HCT116 (cell line): ENCODE data around the gene TAF1D. TPM values are rescaled to one million over a fixed set of nuclear protein-coding genes. Genes with fewer than 3 reads are reported as not detected.

Source experiments
- ATAC-seq: fragments of 200-7000 bp; cut with Tn5 transposase; 2 replicates; pipeline ENCODE4 v1.9.1; 2020; ENCODE audit warnings: mild to moderate bottlenecking, moderate library complexity
- BruUV-seq: library from RNA; stranded (reverse); fragments of 400-500 nt; replicated peaks from 2 replicates; lab custom pipeline; 2021; lab: Mats Ljungman, UMichigan
- CTCF ChIA-PET: fragments of 300-600 bp; sonication (Branson Sonifier 250); formaldehyde crosslinking; loops from one replicate; lab custom pipeline; 2021; ENCODE audit warnings: antibody characterized with exemption; lab: Charles Lee
- POLR2A ChIA-PET: fragments of 300-600, 350-600 bp; sonication (Branson Sonifier 250); formaldehyde crosslinking; loops from one replicate; lab custom pipeline; 2021; ENCODE audit warnings: antibody characterized with exemption; lab: Charles Lee
- RAD21 ChIA-PET, 2 experiments: fragments of 300-600 bp; sonication (Branson Sonifier 250); formaldehyde crosslinking; loops; one replicate each; lab custom pipeline; 2023; ENCODE audit warnings: low total read pairs in 2 of 2; ENCODE audit not compliant: uncharacterized antibody in 2 of 2, unreplicated experiment in 2 of 2, low non-redundant PET in 1 of 2; lab: Charles Lee
- DNase-seq: peaks from one replicate; pipeline ENCODE4 v3.0.0-alpha.2; 2010; ENCODE audit warnings: low read depth, low spot score
- H2AFZ ChIP-seq: fragments of 200-600 bp; shearing (Covaris generic), sonication (generic); 2 replicates; pipeline ENCODE4 v1.6.1; 2017; ENCODE audit warnings: low read depth, mixed run types, mixed read lengths, antibody characterized with exemption, low read length; ENCODE audit not compliant: poor library complexity, severe bottlenecking
- H3K27ac ChIP-seq: 2 replicates; pipeline ENCODE4 v1.5.1; 2012; ENCODE audit warnings: low read depth, low read length
- H3K27me3 ChIP-seq: fragments of 200-600 bp; sonication (generic); 2 replicates; pipeline ENCODE4 v1.6.1; 2016; ENCODE audit warnings: mixed run types, low read length, mixed read lengths; ENCODE audit not compliant: insufficient read depth
- H3K36me3 ChIP-seq, 2 experiments: fragments of 200-500 bp in 1 of 2; fragments of 200-600 bp in 1 of 2; sonication (Bioruptor generic) in 1 of 2; sonication (generic) in 1 of 2; 2 replicates each; pipeline versions ENCODE4 v1.5.1 to v1.6.1; 2014 to 2016; ENCODE audit warnings: low read length in 2 of 2, inconsistent platforms in 1 of 2, mixed read lengths in 1 of 2, mixed run types in 1 of 2; ENCODE audit not compliant: insufficient read depth in 2 of 2, control insufficient read depth in 1 of 2
- H3K4me1 ChIP-seq, 2 experiments: fragments of 200-600 bp in 1 of 2; sonication (generic) in 1 of 2; 2 replicates each; pipeline versions ENCODE4 v1.5.1 to v1.6.1; 2012 to 2017; ENCODE audit warnings: low read length in 2 of 2, inconsistent platforms in 1 of 2, mild to moderate bottlenecking in 1 of 2, mixed read lengths in 1 of 2, mixed run types in 1 of 2, moderate library complexity in 1 of 2; ENCODE audit not compliant: insufficient read depth in 2 of 2, control insufficient read depth in 1 of 2
- H3K4me2 ChIP-seq: fragments of 200-600 bp; sonication (generic); 2 replicates; pipeline ENCODE4 v1.6.1; 2017; ENCODE audit warnings: mixed run types, low read length, mixed read lengths
- H3K4me3 ChIP-seq, 2 experiments: fragments of 200-600 bp in 1 of 2; sonication (generic) in 1 of 2; replicated peaks in 1 of 2; 2 replicates each; pipeline ENCODE4 v1.5.1; 2011 to 2016; ENCODE audit warnings: low read length in 2 of 2, control low read depth in 1 of 2, low read depth in 1 of 2, mild to moderate bottlenecking in 1 of 2, mixed read lengths in 1 of 2, mixed run types in 1 of 2
- H3K79me2 ChIP-seq: fragments of 200-600 bp; sonication (generic); 2 replicates; pipeline ENCODE4 v1.6.1; 2017; ENCODE audit warnings: mild to moderate bottlenecking, mixed run types, low read length, moderate library complexity, mixed read lengths; ENCODE audit not compliant: insufficient read depth
- H3K9ac ChIP-seq: fragments of 200-600 bp; sonication (generic); 2 replicates; pipeline ENCODE4 v1.6.1; 2016; ENCODE audit warnings: low read length, mixed read lengths
- H3K9me2 ChIP-seq: fragments of 200-600 bp; sonication (generic), shearing (Covaris generic); 2 replicates; pipeline ENCODE4 v1.6.1; 2017; ENCODE audit warnings: mixed run types, mild to moderate bottlenecking, moderate library complexity; ENCODE audit not compliant: insufficient read depth
- H3K9me3 ChIP-seq, 2 experiments: fragments of 200-500 bp in 1 of 2; fragments of 200-600 bp in 1 of 2; sonication (Bioruptor generic) in 1 of 2; sonication (generic) in 1 of 2; 2 replicates each; pipeline ENCODE4 v1.6.1; 2014 to 2017; ENCODE audit warnings: low read length in 2 of 2, mixed read lengths in 2 of 2, inconsistent platforms in 1 of 2, low read depth in 1 of 2, mild to moderate bottlenecking in 1 of 2, mixed run types in 1 of 2, moderate library complexity in 1 of 2; ENCODE audit not compliant: control insufficient read depth in 1 of 2, insufficient read depth in 1 of 2
- H4K20me1 ChIP-seq: fragments of 200-600 bp; sonication (generic), shearing (Covaris generic); 2 replicates; pipeline ENCODE4 v1.6.1; 2017; ENCODE audit warnings: mixed run types, mild to moderate bottlenecking, moderate library complexity; ENCODE audit not compliant: insufficient read depth
- CBX3 ChIP-seq: IDR thresholded peaks from 2 replicates; pipeline ENCODE4 v1.6.1; 2012; ENCODE audit warnings: low read depth
- CEBPB ChIP-seq: IDR thresholded peaks from 2 replicates; pipeline ENCODE4 v1.6.1; 2012; ENCODE audit warnings: low read depth
- EGR1 ChIP-seq: IDR thresholded peaks from 2 replicates; pipeline ENCODE4 v1.6.1; 2012; ENCODE audit warnings: low read depth
- EZH2phosphoT487 ChIP-seq: fragments of 200-600 bp; IDR thresholded peaks from 2 replicates; pipeline ENCODE4 v1.6.1; 2018; ENCODE audit warnings: antibody characterized with exemption, borderline replicate concordance
- FOSL1 ChIP-seq: IDR thresholded peaks from 2 replicates; pipeline ENCODE4 v1.6.1; 2012; ENCODE audit warnings: low read depth
- POLR2A ChIP-seq: IDR thresholded peaks from 2 replicates; pipeline ENCODE4 v1.7.0; 2011; ENCODE audit warnings: borderline replicate concordance; ENCODE audit not compliant: insufficient read depth, insufficient read length; ENCODE audit errors: extremely low read depth
- POLR2AphosphoS5 ChIP-seq: IDR thresholded peaks from 2 replicates; pipeline ENCODE4 v1.6.1; 2011; ENCODE audit warnings: mild to moderate bottlenecking, low read depth, low read length, moderate library complexity
- RAD21 ChIP-seq: IDR thresholded peaks from 2 replicates; pipeline ENCODE4 v1.6.1; 2012; ENCODE audit warnings: low read depth, mild to moderate bottlenecking
- SIN3A ChIP-seq: IDR thresholded peaks from 2 replicates; pipeline ENCODE4 v1.6.1; 2012; ENCODE audit warnings: low read depth
- SP1 ChIP-seq: IDR thresholded peaks from 2 replicates; pipeline ENCODE4 v1.6.1; 2012; ENCODE audit warnings: low read depth
- TCF7L2 ChIP-seq: IDR thresholded peaks from 2 replicates; pipeline ENCODE4 v1.7.0; 2011; ENCODE audit warnings: borderline replicate concordance, inconsistent platforms; ENCODE audit not compliant: insufficient read depth, insufficient read length; ENCODE audit errors: extremely low read depth
- ZNF274 ChIP-seq: fragments of 200-500 bp; sonication (Bioruptor generic); IDR thresholded peaks from 2 replicates; pipeline ENCODE4 v1.6.1; 2014; ENCODE audit warnings: mild to moderate bottlenecking, low read depth, low read length, inconsistent platforms
- intact Hi-C: fragments of 100-400 bp; cut with micrococcal nuclease; formaldehyde crosslinking; loops from 2 replicates; pipeline ENCODE4 v1.10.0; 2022
- total RNA-seq: library from RNA; stranded (reverse); gene quantifications from one replicate; pipeline ENCODE4 v1.2.1, GENCODE V29; 2021; ENCODE audit not compliant: unreplicated experiment
- TF ChIP-seq, protein P1 (sequence below), 3 experiments: fragments of 200-600 bp in 1 of 3; sonication (generic) in 1 of 3; IDR thresholded peaks in 2 of 3; conservative IDR thresholded peaks in 1 of 3; 2 replicates each; pipeline ENCODE4 v1.5.1; 2012 to 2017; ENCODE audit warnings: low read depth in 2 of 3, low read length in 2 of 3, antibody characterized with exemption in 1 of 3, borderline replicate concordance in 1 of 3, control low read depth in 1 of 3, mild to moderate bottlenecking in 1 of 3, mixed read lengths in 1 of 3, mixed run types in 1 of 3, moderate library complexity in 1 of 3; ENCODE audit not compliant: insufficient read depth in 1 of 3
- TF ChIP-seq, protein P2 (sequence below): IDR thresholded peaks from 2 replicates; pipeline ENCODE4 v1.6.1; 2012
- TF ChIP-seq, protein P3 (sequence below): IDR thresholded peaks from 2 replicates; pipeline ENCODE4 v1.6.1; 2011; ENCODE audit warnings: mild to moderate bottlenecking, low read length, moderate library complexity; ENCODE audit not compliant: insufficient replicate concordance; ENCODE audit errors: extremely low read depth

Gene TAF1D
- total RNA-seq, 1 experiment from 2014 or later = 267 TPM

DNA sequence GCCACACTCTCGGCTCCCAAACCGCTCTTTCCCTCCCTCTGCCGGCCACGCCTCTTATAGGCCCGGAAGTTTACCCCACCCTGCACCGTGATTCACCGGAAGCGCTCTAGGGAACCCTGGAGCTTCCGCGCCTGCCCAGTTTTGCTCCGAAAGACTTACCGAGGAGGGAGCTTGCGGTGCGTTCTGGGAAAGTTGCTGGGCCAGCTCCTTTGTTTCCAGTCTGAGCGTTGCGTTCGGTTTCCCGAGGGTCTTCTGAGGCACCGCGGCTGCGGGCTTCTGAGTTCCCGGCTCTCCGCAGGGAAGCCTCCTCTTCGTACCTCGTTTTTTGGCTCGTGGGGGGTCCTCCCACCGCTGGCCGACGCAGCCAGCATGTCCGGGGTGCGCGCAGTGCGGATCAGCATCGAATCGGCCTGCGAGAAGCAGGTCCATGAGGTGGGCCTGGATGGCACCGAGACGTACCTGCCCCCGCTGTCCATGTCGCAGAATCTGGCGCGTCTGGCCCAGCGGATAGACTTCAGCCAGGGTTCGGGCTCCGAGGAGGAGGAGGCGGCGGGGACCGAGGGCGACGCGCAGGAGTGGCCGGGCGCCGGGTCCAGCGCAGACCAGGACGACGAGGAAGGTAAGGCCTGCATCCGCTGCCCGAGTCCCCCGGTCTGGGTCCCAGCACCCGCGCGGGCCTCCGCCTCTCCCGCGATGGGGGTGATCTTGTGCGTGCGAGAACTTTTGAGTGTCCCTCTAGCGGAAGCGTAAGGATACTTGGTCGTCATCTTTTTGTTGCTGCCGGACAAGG lies 43.0 kb upstream of the TAF1D start, which contains the start of gene MED17 (continued):
- TF ChIP-seq, protein P1, sequence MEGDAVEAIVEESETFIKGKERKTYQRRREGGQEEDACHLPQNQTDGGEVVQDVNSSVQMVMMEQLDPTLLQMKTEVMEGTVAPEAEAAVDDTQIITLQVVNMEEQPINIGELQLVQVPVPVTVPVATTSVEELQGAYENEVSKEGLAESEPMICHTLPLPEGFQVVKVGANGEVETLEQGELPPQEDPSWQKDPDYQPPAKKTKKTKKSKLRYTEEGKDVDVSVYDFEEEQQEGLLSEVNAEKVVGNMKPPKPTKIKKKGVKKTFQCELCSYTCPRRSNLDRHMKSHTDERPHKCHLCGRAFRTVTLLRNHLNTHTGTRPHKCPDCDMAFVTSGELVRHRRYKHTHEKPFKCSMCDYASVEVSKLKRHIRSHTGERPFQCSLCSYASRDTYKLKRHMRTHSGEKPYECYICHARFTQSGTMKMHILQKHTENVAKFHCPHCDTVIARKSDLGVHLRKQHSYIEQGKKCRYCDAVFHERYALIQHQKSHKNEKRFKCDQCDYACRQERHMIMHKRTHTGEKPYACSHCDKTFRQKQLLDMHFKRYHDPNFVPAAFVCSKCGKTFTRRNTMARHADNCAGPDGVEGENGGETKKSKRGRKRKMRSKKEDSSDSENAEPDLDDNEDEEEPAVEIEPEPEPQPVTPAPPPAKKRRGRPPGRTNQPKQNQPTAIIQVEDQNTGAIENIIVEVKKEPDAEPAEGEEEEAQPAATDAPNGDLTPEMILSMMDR (IDR thresholded peaks at IDR 0.05 in 2 of 3, conservative IDR thresholded peaks at IDR 0.05 in 1 of 3; ENCODE audit: borderline replicate concordance in 1 of 3, insufficient read depth in 1 of 3, low read depth in 2 of 3, low read length in 2 of 3) = peak in 2 of 3 experiments; percentile 46 to 47; a peak in 4 of 6 replicates
- no peak for TF ChIP-seq EGR1
- no peak for TF ChIP-seq CBX3
- TF ChIP-seq, protein P2, sequence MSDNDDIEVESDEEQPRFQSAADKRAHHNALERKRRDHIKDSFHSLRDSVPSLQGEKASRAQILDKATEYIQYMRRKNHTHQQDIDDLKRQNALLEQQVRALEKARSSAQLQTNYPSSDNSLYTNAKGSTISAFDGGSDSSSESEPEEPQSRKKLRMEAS = no peak

DNA sequence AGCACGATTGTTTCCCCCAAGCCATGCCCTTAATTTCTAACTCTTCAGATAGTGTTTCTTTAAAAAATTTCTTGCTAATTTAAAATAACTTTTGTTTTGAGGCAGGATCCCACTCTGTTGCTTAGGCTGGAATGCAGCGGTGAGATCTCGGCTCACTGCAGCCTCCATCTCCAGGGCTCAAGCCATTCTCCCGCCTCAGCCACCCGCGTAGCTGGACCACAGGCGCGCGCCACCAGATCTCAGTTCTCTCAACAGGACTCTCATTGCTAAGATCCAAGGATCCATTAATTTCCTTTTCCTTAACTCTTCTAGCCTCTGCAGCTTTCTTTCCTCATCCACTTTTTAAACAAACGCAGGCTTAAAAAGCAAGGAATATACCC lies 42.5 kb upstream of the TAF1D start:
- intact Hi-C loops = loop anchor here (2.0 kb wide), 1 partner anchor 43 kb away; the partner anchor contains the start of genes C11orf54 and TAF1D
- DNase-seq (no peak), ATAC-seq (peak; percentile 72)
- POLR2A ChIA-PET = interaction anchor here (0.8 to 2.3 kb wide), 9 partner anchors 9 to 1186 kb away, joined by 3 to 39 read pairs (median 4); partner anchors contain the start of genes C11orf54 and TAF1D
- Histone ChIP-seq H3K9ac (peak overlapping the region; percentile 98), H3K27ac (peak overlapping the region; percentile 87), H3K9me3 (no peaks in the 10 kb centered on the region), H3K9me2 (no peaks in the 10 kb centered on the region), H3K36me3 (peaks cover 3 to 8% of the 10 kb centered on the region in 2 experiments; a peak in 2 of 4 replicates), H3K4me1 (peaks cover 9 to 12% of the 10 kb centered on the region in 2 experiments; a peak in 3 of 4 replicates), H3K4me3 (peak overlapping the region; percentile 75 to 93), H4K20me1 (peaks cover 15% of the 10 kb centered on the region; the same call in 1 of the 2 replicates), H3K4me2 (peak overlapping the region; percentile 77), H3K27me3 (no peaks in the 10 kb centered on the region), H3K79me2 (peaks cover 47% of the 10 kb centered on the region), H2AFZ (peak overlapping the region; percentile 49)
- BruUV-seq = TSS peak; percentile 83
- CTCF ChIA-PET = interaction anchor here (0.8 to 1.1 kb wide), 4 partner anchors 26 to 549 kb away, joined by 3 to 7 read pairs (median 4); partner anchors contain the start of genes C11orf54 and TAF1D
- no peak for TF ChIP-seq POLR2A
- TF ChIP-seq, protein P3, sequence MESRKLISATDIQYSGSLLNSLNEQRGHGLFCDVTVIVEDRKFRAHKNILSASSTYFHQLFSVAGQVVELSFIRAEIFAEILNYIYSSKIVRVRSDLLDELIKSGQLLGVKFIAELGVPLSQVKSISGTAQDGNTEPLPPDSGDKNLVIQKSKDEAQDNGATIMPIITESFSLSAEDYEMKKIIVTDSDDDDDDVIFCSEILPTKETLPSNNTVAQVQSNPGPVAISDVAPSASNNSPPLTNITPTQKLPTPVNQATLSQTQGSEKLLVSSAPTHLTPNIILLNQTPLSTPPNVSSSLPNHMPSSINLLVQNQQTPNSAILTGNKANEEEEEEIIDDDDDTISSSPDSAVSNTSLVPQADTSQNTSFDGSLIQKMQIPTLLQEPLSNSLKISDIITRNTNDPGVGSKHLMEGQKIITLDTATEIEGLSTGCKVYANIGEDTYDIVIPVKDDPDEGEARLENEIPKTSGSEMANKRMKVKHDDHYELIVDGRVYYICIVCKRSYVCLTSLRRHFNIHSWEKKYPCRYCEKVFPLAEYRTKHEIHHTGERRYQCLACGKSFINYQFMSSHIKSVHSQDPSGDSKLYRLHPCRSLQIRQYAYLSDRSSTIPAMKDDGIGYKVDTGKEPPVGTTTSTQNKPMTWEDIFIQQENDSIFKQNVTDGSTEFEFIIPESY = no peak
- TF ChIP-seq ZNF274 = no peak
- TF ChIP-seq TCF7L2 = no peak
- TF ChIP-seq SIN3A = no peak
- TF ChIP-seq POLR2AphosphoS5 = no peak
- TF ChIP-seq EGR1 = no peak
- no peak for TF ChIP-seq CBX3
- TF ChIP-seq CEBPB = no peak
- no peak for TF ChIP-seq RAD21
- TF ChIP-seq EZH2phosphoT487 = no peak
- no peak; the same call in 1 of the 2 replicates for TF ChIP-seq FOSL1
- no peak for TF ChIP-seq SP1
- RAD21 ChIA-PET = interaction anchor here in 1 of 2 experiments (0.9 kb wide), 1 partner anchor 42 kb away, joined by 4 read pairs; the partner anchor contains the start of genes C11orf54 and TAF1D
